Activated naive CD4-positive, alpha-beta T cell treated with anti-CD3 and anti-CD28 coated beads, Interleukin-2, amount 10 ng/mL, durations not matched to agents 7 days and 5 days (primary cell): ENCODE results near the gene DGCR8.

Source experiments
- CTCF ChIA-PET: fragments of 350-600 bp; sonication (Branson Sonifier 250); formaldehyde crosslinking; loops from one replicate; lab custom pipeline; 2021; ENCODE audit warnings: antibody characterized with exemption; lab: Charles Lee
- DNase-seq: peaks from one replicate; pipeline ENCODE4 v3.0.0-alpha.2; 2020
- H3K27ac Mint-ChIP-seq: one replicate; pipeline ENCODE4 v1.8.0; 2021; ENCODE audit warnings: mild to moderate bottlenecking, moderate library complexity, mixed read lengths
- H3K27me3 Mint-ChIP-seq: one replicate; pipeline ENCODE4 v1.8.0; 2021; ENCODE audit warnings: mild to moderate bottlenecking, mixed read lengths
- H3K36me3 Mint-ChIP-seq: one replicate; pipeline ENCODE4 v1.8.0; 2021; ENCODE audit warnings: mixed read lengths
- H3K4me1 Mint-ChIP-seq: one replicate; pipeline ENCODE4 v1.8.0; 2021; ENCODE audit warnings: mixed read lengths
- H3K4me3 Mint-ChIP-seq: one replicate; pipeline ENCODE4 v1.8.0; 2021; ENCODE audit warnings: mild to moderate bottlenecking, moderate library complexity, mixed read lengths
- H3K9me3 Mint-ChIP-seq: one replicate; pipeline ENCODE4 v1.8.0; 2021; ENCODE audit warnings: mixed read lengths

DGCR8 gene

GRCh38 chr22:20130731-20131596, 50.9 kb downstream of the DGCR8 start:
- H3K27me3 Mint-ChIP-seq: no peaks in the 10 kb centered on the region
- DNase-seq: peak; percentile 82
- CTCF ChIA-PET: interaction anchor here (0.9 to 2.3 kb wide), 3 partner anchors 12 to 162 kb away, joined by 3 to 17 read pairs (median 5); no protein-coding TSS in a partner anchor
- H3K9me3 Mint-ChIP-seq: no peaks in the 10 kb centered on the region
- peak overlapping the region; percentile 60 for H3K27ac Mint-ChIP-seq
- H3K4me1 Mint-ChIP-seq: peaks cover 24% of the 10 kb centered on the region
- H3K4me3 Mint-ChIP-seq: peak overlapping the region; percentile 65
- H3K36me3 Mint-ChIP-seq: peaks cover 10% of the 10 kb centered on the region

- peak within 1 kb of the TSS; percentile 60 for H3K27ac Mint-ChIP-seq
- peaks cover 7% of the 10 kb centered on the region for H3K36me3 Mint-ChIP-seq
- peak within 1 kb of the TSS; percentile 69 for H3K4me3 Mint-ChIP-seq
- H3K27me3 Mint-ChIP-seq: no peaks in the 10 kb centered on the region
- CTCF ChIA-PET: no interaction called here
- DNase-seq: peak; percentile 61
- H3K4me1 Mint-ChIP-seq: peaks cover 27% of the 10 kb centered on the region
- no peaks in the 10 kb centered on the region for H3K9me3 Mint-ChIP-seq
These were observed 51.5 kb downstream of the DGCR8 start, which contains the start of gene ZDHHC8 for GRCh38 chr22:20131597-20131858. ZDHHC8 (plus strand) TSS chr22:20131804; CDS start chr22:20131948, 144 bp downstream.

- peaks cover 27% of the 10 kb centered on the region for H3K4me1 Mint-ChIP-seq
- DNase-seq: peak; percentile 56
- no peak overlapping the region for H3K27ac Mint-ChIP-seq
- peaks cover 6% of the 10 kb centered on the region for H3K36me3 Mint-ChIP-seq
- H3K27me3 Mint-ChIP-seq: no peaks in the 10 kb centered on the region
- H3K9me3 Mint-ChIP-seq: no peaks in the 10 kb centered on the region
- peak overlapping the region; percentile 69 for H3K4me3 Mint-ChIP-seq
- CTCF ChIA-PET: no interaction called here
These were observed 52.0 kb downstream of the DGCR8 start for GRCh38 chr22:20131859-20132685.

GRCh38 chr22:20132686-20133246, 52.7 kb downstream of the DGCR8 start:
- H3K9me3 Mint-ChIP-seq: no peaks in the 10 kb centered on the region
- H3K27me3 Mint-ChIP-seq: no peaks in the 10 kb centered on the region
- peak overlapping the region; percentile 65 for H3K27ac Mint-ChIP-seq
- no peak for DNase-seq
- CTCF ChIA-PET: no interaction called here
- peak overlapping the region; percentile 69 for H3K4me3 Mint-ChIP-seq
- peaks cover 3% of the 10 kb centered on the region for H3K36me3 Mint-ChIP-seq
- peaks cover 29% of the 10 kb centered on the region for H3K4me1 Mint-ChIP-seq

GRCh38 chr22:20133930-20134549, 54.0 kb downstream of the DGCR8 start:
- no peaks in the 10 kb centered on the region for H3K27me3 Mint-ChIP-seq
- no peak for DNase-seq
- no peaks in the 10 kb centered on the region for H3K9me3 Mint-ChIP-seq
- CTCF ChIA-PET: no interaction called here
- peak overlapping the region; percentile 54 for H3K4me3 Mint-ChIP-seq
- H3K36me3 Mint-ChIP-seq: no peaks in the 10 kb centered on the region
- H3K27ac Mint-ChIP-seq: no peak overlapping the region
- H3K4me1 Mint-ChIP-seq: peaks cover 25% of the 10 kb centered on the region

- DNase-seq: no peak
- Mint-ChIP-seq H3K36me3 (no peaks in the 10 kb centered on the region), H3K4me1 (peaks cover 20% of the 10 kb centered on the region), H3K27me3 (no peaks in the 10 kb centered on the region), H3K27ac (no peak overlapping the region), H3K4me3 (no peak overlapping the region), H3K9me3 (no peaks in the 10 kb centered on the region)
- CTCF ChIA-PET: no interaction called here
These were observed 55.2 kb downstream of the DGCR8 start for GRCh38 chr22:20135265-20135664.

GRCh38 chr22:20135806-20136602, 56.0 kb downstream of the DGCR8 start:
- DNase-seq: no peak
- no peaks in the 10 kb centered on the region for H3K36me3 Mint-ChIP-seq
- no peak overlapping the region for H3K4me3 Mint-ChIP-seq
- CTCF ChIA-PET: no interaction called here
- no peak overlapping the region for H3K27ac Mint-ChIP-seq
- H3K27me3 Mint-ChIP-seq: no peaks in the 10 kb centered on the region
- no peaks in the 10 kb centered on the region for H3K9me3 Mint-ChIP-seq
- H3K4me1 Mint-ChIP-seq: peaks cover 20% of the 10 kb centered on the region

- Mint-ChIP-seq H3K4me3 (no peak overlapping the region), H3K27me3 (no peaks in the 10 kb centered on the region)
- CTCF ChIA-PET: no interaction called here
These were observed 56.5 kb downstream of the DGCR8 start for GRCh38 chr22:20136603-20136873.

GRCh38 chr22:20137113-20137512, 57.1 kb downstream of the DGCR8 start:
- H3K4me1 Mint-ChIP-seq: peaks cover 20% of the 10 kb centered on the region
- H3K27me3 Mint-ChIP-seq: no peaks in the 10 kb centered on the region

More at GRCh38 chr22:20136603-20136873, 56.5 kb downstream of the DGCR8 start:
- Mint-ChIP-seq H3K9me3 (no peaks in the 10 kb centered on the region), H3K27ac (no peak overlapping the region), H3K4me1 (peaks cover 20% of the 10 kb centered on the region), H3K36me3 (no peaks in the 10 kb centered on the region)
- DNase-seq: no peak

GRCh38 chr22:20137671-20138416, 57.8 kb downstream of the DGCR8 start:
- H3K4me1 Mint-ChIP-seq: peaks cover 18% of the 10 kb centered on the region
- no peak overlapping the region for H3K4me3 Mint-ChIP-seq
- H3K36me3 Mint-ChIP-seq: no peaks in the 10 kb centered on the region
- H3K9me3 Mint-ChIP-seq: no peaks in the 10 kb centered on the region
- no peak overlapping the region for H3K27ac Mint-ChIP-seq
- DNase-seq: no peak
- no peaks in the 10 kb centered on the region for H3K27me3 Mint-ChIP-seq
- CTCF ChIA-PET: no interaction called here

More at GRCh38 chr22:20137113-20137512, 57.1 kb downstream of the DGCR8 start:
- H3K36me3 Mint-ChIP-seq: no peaks in the 10 kb centered on the region
- H3K4me3 Mint-ChIP-seq: no peak overlapping the region
- CTCF ChIA-PET: no interaction called here
- no peak for DNase-seq
- no peaks in the 10 kb centered on the region for H3K9me3 Mint-ChIP-seq
- no peak overlapping the region for H3K27ac Mint-ChIP-seq

- no peaks in the 10 kb centered on the region for H3K9me3 Mint-ChIP-seq
- H3K4me1 Mint-ChIP-seq: peaks cover 14% of the 10 kb centered on the region
- no peak for DNase-seq
- H3K36me3 Mint-ChIP-seq: no peaks in the 10 kb centered on the region
- no peak overlapping the region for H3K4me3 Mint-ChIP-seq
- H3K27me3 Mint-ChIP-seq: no peaks in the 10 kb centered on the region
- CTCF ChIA-PET: no interaction called here
- no peak overlapping the region for H3K27ac Mint-ChIP-seq
These were observed 58.3 kb downstream of the DGCR8 start for GRCh38 chr22:20138417-20138738.

- Mint-ChIP-seq H3K4me1 (peaks cover 9% of the 10 kb centered on the region), H3K4me3 (no peak overlapping the region), H3K9me3 (no peaks in the 10 kb centered on the region), H3K27me3 (no peaks in the 10 kb centered on the region), H3K36me3 (no peaks in the 10 kb centered on the region), H3K27ac (peak overlapping the region; percentile 54)
- DNase-seq: no peak
- CTCF ChIA-PET: no interaction called here
These were observed 58.8 kb downstream of the DGCR8 start for GRCh38 chr22:20138868-20139267.

GRCh38 chr22:20139391-20140106, 59.5 kb downstream of the DGCR8 start:
- H3K27ac Mint-ChIP-seq: no peak overlapping the region
- H3K36me3 Mint-ChIP-seq: no peaks in the 10 kb centered on the region
- H3K9me3 Mint-ChIP-seq: no peaks in the 10 kb centered on the region
- H3K4me1 Mint-ChIP-seq: peaks cover 6% of the 10 kb centered on the region
- H3K4me3 Mint-ChIP-seq: no peak overlapping the region
- no peaks in the 10 kb centered on the region for H3K27me3 Mint-ChIP-seq
- CTCF ChIA-PET: no interaction called here
- DNase-seq: no peak
